B cell (primary cell): ENCODE results near the gene ERCC4.

ENCODE experiments used
- CTCF ChIP-seq: fragments of 200-600 bp; IDR thresholded peaks from one replicate; pipeline ENCODE4 v1.8.0; 2022; ENCODE audit warnings: antibody characterized with exemption, mild to moderate bottlenecking
- EZH2 ChIP-seq: IDR thresholded peaks from 2 replicates; pipeline ENCODE4 v1.6.1; 2012; ENCODE audit warnings: borderline replicate concordance, low read depth, mild to moderate bottlenecking, moderate library complexity, low read length; ENCODE audit not compliant: insufficient read depth, poor library complexity, severe bottlenecking

GRCh38 chr16:13883881-13884280 lies 36.1 kb upstream of the ERCC4 start:
- TF ChIP-seq CTCF = no peak
- TF ChIP-seq EZH2 = no peak
